Left lung (tissue), 10 donors: ENCODE results near the gene MYH9. TPM values are rescaled to one million over a fixed set of nuclear protein-coding genes. Genes with fewer than 3 reads are reported as not detected.
"Not testable (repeated sequence)": the region's sequence is repeated elsewhere in the genome, so short reads cannot be mapped to it uniquely, and the experiment has no call there.

Experiments
- ATAC-seq: fragments of 200-7000 bp; cut with Tn5 transposase; one replicate; pipeline ENCODE4 v1.9.1; 2020; ENCODE audit warnings: moderate library complexity
- DNase-seq, 4 donors: peaks; one replicate each; pipeline ENCODE4 v3.0.0-alpha.2; 2013 to 2020
- H3K27ac ChIP-seq, 2 donors: fragments of 200-600 bp; sonication (generic) in 1 of 2; one replicate each; pipeline versions ENCODE4 v1.5.0 to v1.8.0; 2020 to 2021
- H3K27me3 ChIP-seq, 2 donors: fragments of 200-600 bp; sonication (generic) in 1 of 2; one replicate each; pipeline versions ENCODE4 v1.5.0 to v1.8.0; 2020 to 2021
- H3K36me3 ChIP-seq, 2 donors: fragments of 200-600 bp; sonication (generic) in 1 of 2; one replicate each; pipeline versions ENCODE4 v1.5.0 to v1.8.0; 2020 to 2021
- H3K4me1 ChIP-seq, 2 donors: fragments of 200-600 bp; one replicate each; pipeline ENCODE4 v1.8.0; 2021
- H3K4me3 ChIP-seq, 2 donors: fragments of 200-600 bp; sonication (generic) in 1 of 2; one replicate each; pipeline versions ENCODE4 v1.5.0 to v1.8.0; 2020 to 2021; ENCODE audit warnings: mild to moderate bottlenecking in 1 of 2
- H3K9me3 ChIP-seq, 2 donors: fragments of 200-600 bp; sonication (generic) in 1 of 2; one replicate each; pipeline versions ENCODE4 v1.5.0 to v1.8.0; 2020 to 2021
- intact Hi-C, 2 donors: fragments of 100-400 bp; cut with DNase I; formaldehyde crosslinking; loops; one replicate each; pipeline versions ENCODE4 v1.11.2 to v1.14.2; 2022
- polyA plus RNA-seq, 6 donors: library from polyadenylated mRNA; unstranded; fragments of 120-200 nt; gene quantifications; one replicate each; pipeline ENCODE4 v1.2.1, GENCODE V29; 2013; ENCODE audit not compliant: insufficient read length in 6 of 6
- total RNA-seq, 2 donors: library from RNA; stranded (reverse); fragmentation: NEBNext Ultra II Directional; extraction: Animal tissue kit (Norgen Biotek cat#: 25700); gene quantifications; one replicate each; pipeline ENCODE4 v1.2.1, GENCODE V29; 2021
- TF ChIP-seq, protein P1 (sequence below), 2 donors: fragments of 200-600 bp; sonication (generic) in 1 of 2; IDR thresholded peaks; one replicate each; pipeline versions ENCODE4 v1.5.0 to v1.8.0; 2021; ENCODE audit warnings: antibody characterized with exemption in 2 of 2
- donor health status: DM: no; HTN: yes; CAD: no.
- donor health status: DM: no; HTN: no; CAD: no.

The MYH9 gene
- total and polyA plus RNA-seq, 8 donors = 225 to 761 (median 270) TPM

DNA sequence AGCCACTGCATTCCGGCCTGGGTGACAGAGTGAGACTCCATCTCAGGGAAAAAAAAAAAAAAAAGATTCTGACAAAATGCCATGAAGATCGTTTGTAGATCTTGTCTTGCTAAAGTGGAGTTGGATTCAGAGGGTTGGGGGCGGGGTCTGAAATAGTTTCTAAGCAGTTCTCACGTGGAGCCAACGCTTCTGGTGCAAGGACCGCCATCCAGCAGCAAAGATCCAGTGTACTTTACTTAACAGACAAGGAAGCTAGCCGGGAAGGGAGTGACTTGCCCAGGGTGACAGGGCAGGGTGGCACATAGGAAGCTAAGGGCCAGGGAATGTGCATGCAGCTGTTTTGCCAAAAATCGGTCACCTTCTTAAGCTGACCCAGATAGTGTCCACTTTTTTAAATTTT lies 107.4 kb downstream of the MYH9 start:
- intact Hi-C loops = no loop called here
- no peak for ATAC-seq
- H3K36me3 ChIP-seq = peaks cover 6 to 59% of the 10 kb centered on the region in 2 donors
- DNase-seq = peak in 1 of 4 donors; percentile 40
- H3K27ac ChIP-seq = no peak overlapping the region
- peaks cover 6 to 17% of the 10 kb centered on the region in 2 donors for H3K4me1 ChIP-seq
- H3K4me3 ChIP-seq = no peak overlapping the region
- H3K27me3 ChIP-seq = no peaks in the 10 kb centered on the region
- TF ChIP-seq, protein P1, sequence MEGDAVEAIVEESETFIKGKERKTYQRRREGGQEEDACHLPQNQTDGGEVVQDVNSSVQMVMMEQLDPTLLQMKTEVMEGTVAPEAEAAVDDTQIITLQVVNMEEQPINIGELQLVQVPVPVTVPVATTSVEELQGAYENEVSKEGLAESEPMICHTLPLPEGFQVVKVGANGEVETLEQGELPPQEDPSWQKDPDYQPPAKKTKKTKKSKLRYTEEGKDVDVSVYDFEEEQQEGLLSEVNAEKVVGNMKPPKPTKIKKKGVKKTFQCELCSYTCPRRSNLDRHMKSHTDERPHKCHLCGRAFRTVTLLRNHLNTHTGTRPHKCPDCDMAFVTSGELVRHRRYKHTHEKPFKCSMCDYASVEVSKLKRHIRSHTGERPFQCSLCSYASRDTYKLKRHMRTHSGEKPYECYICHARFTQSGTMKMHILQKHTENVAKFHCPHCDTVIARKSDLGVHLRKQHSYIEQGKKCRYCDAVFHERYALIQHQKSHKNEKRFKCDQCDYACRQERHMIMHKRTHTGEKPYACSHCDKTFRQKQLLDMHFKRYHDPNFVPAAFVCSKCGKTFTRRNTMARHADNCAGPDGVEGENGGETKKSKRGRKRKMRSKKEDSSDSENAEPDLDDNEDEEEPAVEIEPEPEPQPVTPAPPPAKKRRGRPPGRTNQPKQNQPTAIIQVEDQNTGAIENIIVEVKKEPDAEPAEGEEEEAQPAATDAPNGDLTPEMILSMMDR (IDR thresholded peaks at IDR 0.05) = no peak
- H3K9me3 ChIP-seq = no peaks in the 10 kb centered on the region

GRCh38 chr22:36279219-36279666 lies 108.5 kb downstream of the MYH9 start:
- H3K36me3 ChIP-seq = peaks cover 3 to 48% of the 10 kb centered on the region in 2 donors
- peaks cover 6 to 17% of the 10 kb centered on the region in 2 donors for H3K4me1 ChIP-seq
- no peak for ATAC-seq
- no peak overlapping the region for H3K4me3 ChIP-seq
- no peaks in the 10 kb centered on the region for H3K27me3 ChIP-seq
- H3K9me3 ChIP-seq = no peaks in the 10 kb centered on the region
- intact Hi-C loops = loop anchor here in 1 of 2 donors (10.0 kb wide), 1 partner anchor 84 kb away; no protein-coding TSS in a partner anchor
- DNase-seq = no peak
- peak overlapping the region in 1 of 2 donors; percentile 20 for H3K27ac ChIP-seq
- TF ChIP-seq, protein P1 (IDR thresholded peaks at IDR 0.05) = no peak

GRCh38 chr22:36277482-36278291 lies 110.1 kb downstream of the MYH9 start:
- TF ChIP-seq, protein P1 (IDR thresholded peaks at IDR 0.05) = peak; percentile 63 to 73
- no peak overlapping the region for H3K4me3 ChIP-seq
- peaks cover 0 to 32% of the 10 kb centered on the region in 2 donors for H3K36me3 ChIP-seq
- no peaks in the 10 kb centered on the region for H3K27me3 ChIP-seq
- no peaks in the 10 kb centered on the region for H3K9me3 ChIP-seq
- intact Hi-C loops = loop anchor here in 1 of 2 donors (10.0 kb wide), 1 partner anchor 83 kb away; no protein-coding TSS in a partner anchor
- DNase-seq (peak in 3 of 4 donors; percentile 29 to 63 (median 51)), ATAC-seq (peak; percentile 85)
- no peak overlapping the region for H3K27ac ChIP-seq
- peaks cover 6 to 17% of the 10 kb centered on the region in 2 donors for H3K4me1 ChIP-seq

DNA sequence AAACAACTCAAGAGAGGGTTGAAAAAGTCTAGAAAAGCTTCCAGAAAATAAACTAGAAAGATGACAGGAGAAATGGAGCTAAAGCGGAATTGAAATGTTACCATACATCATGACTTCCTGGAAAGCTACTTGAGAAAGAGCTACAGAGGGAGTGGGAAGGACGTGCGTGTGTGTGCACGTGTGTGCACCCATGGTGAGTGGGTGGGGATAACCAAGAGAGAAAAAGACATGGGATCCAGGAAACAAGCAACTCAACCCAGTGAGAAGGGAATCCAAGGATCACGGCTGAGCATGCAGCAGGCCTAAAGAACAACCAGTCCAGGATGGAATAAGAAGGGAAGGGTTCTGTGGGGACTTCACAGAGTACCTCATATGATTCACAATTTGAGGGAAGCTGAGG lies 113.2 kb downstream of the MYH9 start:
- TF ChIP-seq, protein P1 (IDR thresholded peaks at IDR 0.05) = no peak
- Histone ChIP-seq H3K9me3 (no peaks in the 10 kb centered on the region), H3K27ac (no peak overlapping the region), H3K4me3 (no peak overlapping the region), H3K36me3 (peaks cover 0 to under 1% of the 10 kb centered on the region in 2 donors), H3K27me3 (no peaks in the 10 kb centered on the region), H3K4me1 (peaks cover 6 to 12% of the 10 kb centered on the region in 2 donors)
- intact Hi-C loops = loop anchor here in 1 of 2 donors (10.0 kb wide), 1 partner anchor 80 kb away; no protein-coding TSS in a partner anchor
- DNase-seq (peak in 1 of 4 donors; percentile 34), ATAC-seq (no peak)

DNA sequence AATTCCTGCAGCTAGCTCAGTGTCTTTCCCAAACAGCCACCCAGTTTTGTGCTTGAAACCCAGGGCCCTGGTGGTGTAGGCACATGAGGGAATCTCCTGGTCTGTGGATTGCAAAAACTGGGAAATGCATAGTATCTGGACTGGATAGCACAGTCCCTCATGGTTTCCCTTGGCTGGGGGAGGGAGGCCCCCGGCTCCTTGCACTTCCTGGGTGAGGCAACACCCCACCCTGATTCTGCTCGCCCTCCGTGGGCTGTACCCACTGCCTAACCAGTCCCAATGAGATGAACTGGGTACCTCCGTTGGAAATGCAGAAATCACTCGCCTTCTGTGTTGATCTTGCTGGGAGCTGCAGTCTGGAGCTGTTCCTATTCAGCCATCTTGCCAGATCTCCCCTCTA lies 115.8 kb downstream of the MYH9 start:
- not testable (repeated sequence) for H3K27me3 ChIP-seq
- intact Hi-C loops = loop anchor here in 1 of 2 donors (10.0 kb wide), 1 partner anchor 77 kb away; no protein-coding TSS in a partner anchor

GRCh38 chr22:36271231-36271630 lies 116.5 kb downstream of the MYH9 start:
- not testable (repeated sequence) for H3K27ac ChIP-seq, ATAC-seq, DNase-seq, H3K4me1 ChIP-seq, H3K9me3 ChIP-seq, H3K4me3 ChIP-seq, H3K36me3 ChIP-seq, H3K27me3 ChIP-seq
- intact Hi-C loops = loop anchor here in 1 of 2 donors (10.0 kb wide), 1 partner anchor 76 kb away; no protein-coding TSS in a partner anchor

More for the DNA sequence above, 115.8 kb downstream of the MYH9 start:
- not testable (repeated sequence) for H3K36me3 ChIP-seq, DNase-seq, H3K27ac ChIP-seq, H3K4me3 ChIP-seq, ATAC-seq, H3K9me3 ChIP-seq, H3K4me1 ChIP-seq
